Measurements from ENCODE around the gene NAIP.

DNA sequence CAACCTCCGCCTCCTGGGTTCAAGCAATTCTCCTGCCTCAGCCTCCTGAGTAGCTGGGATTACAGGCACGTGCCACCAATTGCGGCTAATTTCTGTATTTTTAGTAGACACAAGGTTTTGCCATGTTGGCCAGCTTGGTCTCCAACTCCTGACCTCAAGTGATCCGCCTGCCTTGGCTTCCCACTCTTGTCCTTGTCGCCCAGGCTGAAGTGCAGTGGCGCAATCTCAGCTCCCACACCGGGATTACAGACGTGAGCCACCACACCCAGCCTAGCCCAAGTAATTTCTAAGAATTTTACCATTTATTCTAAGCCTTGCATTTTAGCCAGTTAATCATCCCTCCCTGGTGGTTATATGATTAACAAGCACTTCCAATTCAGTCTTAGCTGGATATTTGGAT, 11.0 kb downstream of the NAIP start:
- no peak for TF ChIP-seq FOS (IDR thresholded peaks at IDR 0.05; ENCODE audit: borderline replicate concordance, extremely low read depth, insufficient read length)
- TF ChIP-seq FOXK2 (IDR thresholded peaks at IDR 0.05) = no peak
- TF ChIP-seq, protein P1, sequence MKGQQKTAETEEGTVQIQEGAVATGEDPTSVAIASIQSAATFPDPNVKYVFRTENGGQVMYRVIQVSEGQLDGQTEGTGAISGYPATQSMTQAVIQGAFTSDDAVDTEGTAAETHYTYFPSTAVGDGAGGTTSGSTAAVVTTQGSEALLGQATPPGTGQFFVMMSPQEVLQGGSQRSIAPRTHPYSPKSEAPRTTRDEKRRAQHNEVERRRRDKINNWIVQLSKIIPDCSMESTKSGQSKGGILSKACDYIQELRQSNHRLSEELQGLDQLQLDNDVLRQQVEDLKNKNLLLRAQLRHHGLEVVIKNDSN (IDR thresholded peaks at IDR 0.05; ENCODE audit: borderline replicate concordance, extremely low read length, insufficient read depth, low read depth, low read length) = no peak
- no peak for TF ChIP-seq POLR2AphosphoS2 (IDR thresholded peaks at IDR 0.05; ENCODE audit: low read depth, low read length)
